ENCODE results near the gene KRABD2.
A peak's percentile ranks its signal among the peaks of the same experiment; 100 is the strongest.

Gene KRABD2

DNA sequence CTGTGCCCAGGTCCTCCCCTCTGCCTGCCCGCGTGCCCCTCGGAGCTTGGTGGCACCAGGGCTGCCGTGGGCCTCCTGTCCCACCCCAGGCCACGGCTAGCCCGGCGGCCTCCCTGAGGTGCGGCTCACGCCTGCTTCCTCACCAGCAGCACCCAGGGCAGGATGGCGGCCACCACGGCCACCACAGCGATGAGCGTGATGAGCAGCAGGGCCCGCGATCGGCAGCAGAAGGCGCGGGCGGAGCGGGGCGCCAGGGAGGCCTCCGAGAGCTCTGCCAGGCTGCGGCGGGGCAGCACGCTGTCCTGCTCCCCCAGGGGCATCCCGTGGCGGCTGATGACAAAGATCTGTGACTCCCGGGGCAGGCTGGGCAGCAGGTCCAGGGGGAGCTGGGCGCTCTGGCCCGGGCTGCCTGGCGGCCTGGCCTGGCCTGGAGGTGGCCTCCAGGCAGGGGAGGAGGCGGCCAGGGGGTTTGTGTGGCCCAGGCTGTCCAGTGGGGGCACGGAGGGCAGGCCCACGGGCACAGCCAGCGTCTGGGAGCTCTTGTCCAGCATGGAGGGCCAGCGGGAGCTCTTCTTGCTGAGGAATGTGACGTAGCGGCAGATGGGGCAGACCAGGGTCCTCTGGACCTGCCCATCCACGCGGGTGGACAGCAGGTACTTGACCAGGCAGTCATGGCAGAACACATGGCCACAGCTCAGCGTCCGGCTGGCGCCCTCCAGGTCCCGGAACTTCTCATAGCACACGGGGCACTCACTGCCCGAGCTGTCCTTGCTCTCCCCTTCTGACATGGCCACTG, 16.4 kb upstream of the KRABD2 start:
- no peak for DNase-seq (ENCODE audit: low read depth)
- TF ChIP-seq, protein P1, sequence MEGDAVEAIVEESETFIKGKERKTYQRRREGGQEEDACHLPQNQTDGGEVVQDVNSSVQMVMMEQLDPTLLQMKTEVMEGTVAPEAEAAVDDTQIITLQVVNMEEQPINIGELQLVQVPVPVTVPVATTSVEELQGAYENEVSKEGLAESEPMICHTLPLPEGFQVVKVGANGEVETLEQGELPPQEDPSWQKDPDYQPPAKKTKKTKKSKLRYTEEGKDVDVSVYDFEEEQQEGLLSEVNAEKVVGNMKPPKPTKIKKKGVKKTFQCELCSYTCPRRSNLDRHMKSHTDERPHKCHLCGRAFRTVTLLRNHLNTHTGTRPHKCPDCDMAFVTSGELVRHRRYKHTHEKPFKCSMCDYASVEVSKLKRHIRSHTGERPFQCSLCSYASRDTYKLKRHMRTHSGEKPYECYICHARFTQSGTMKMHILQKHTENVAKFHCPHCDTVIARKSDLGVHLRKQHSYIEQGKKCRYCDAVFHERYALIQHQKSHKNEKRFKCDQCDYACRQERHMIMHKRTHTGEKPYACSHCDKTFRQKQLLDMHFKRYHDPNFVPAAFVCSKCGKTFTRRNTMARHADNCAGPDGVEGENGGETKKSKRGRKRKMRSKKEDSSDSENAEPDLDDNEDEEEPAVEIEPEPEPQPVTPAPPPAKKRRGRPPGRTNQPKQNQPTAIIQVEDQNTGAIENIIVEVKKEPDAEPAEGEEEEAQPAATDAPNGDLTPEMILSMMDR (IDR thresholded peaks at IDR 0.05; ENCODE audit: insufficient read depth, low read depth, low read length, missing control alignments) = no peak
- H3K4me3 ChIP-seq (ENCODE audit: low read length) = no peak overlapping the region

GRCh38 chr17:8392274-8392673, 15.8 kb upstream of the KRABD2 start:
- no peak for DNase-seq (ENCODE audit: low read depth)
- H3K4me3 ChIP-seq (ENCODE audit: low read length) = no peak overlapping the region
- TF ChIP-seq, protein P1 (IDR thresholded peaks at IDR 0.05; ENCODE audit: insufficient read depth, low read depth, low read length, missing control alignments) = no peak

DNA sequence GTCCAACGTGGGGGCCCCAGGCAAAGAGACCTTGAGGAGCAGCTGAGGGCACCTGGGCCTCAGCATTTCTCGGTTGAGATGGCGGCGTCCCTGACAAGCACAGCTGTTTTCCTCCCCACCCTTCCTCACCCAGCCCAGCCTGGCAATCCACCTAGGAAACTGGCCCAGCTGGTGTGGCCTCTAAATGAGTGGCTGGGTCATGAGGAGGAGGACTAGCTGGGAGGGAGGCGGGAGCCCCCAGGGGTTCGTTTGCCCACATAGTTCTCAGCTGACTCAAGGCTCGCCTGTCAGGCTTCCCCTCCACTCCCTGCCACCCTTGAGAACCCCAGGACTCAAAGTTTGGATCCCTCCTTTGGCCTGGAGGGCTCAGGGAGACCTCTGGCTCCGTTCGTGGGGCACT, 15.2 kb upstream of the KRABD2 start:
- DNase-seq (ENCODE audit: low read depth) = peak; percentile 91
- TF ChIP-seq, protein P1 (IDR thresholded peaks at IDR 0.05; ENCODE audit: insufficient read depth, low read depth, low read length, missing control alignments) = no peak
- H3K4me3 ChIP-seq (ENCODE audit: low read length) = no peak overlapping the region

- DNase-seq (ENCODE audit: low read depth) = peak; percentile 37
- TF ChIP-seq, protein P1 (IDR thresholded peaks at IDR 0.05; ENCODE audit: insufficient read depth, low read depth, low read length, missing control alignments) = no peak
These were observed 11.6 kb upstream of the KRABD2 start for GRCh38 chr17:8387914-8388651.

DNA sequence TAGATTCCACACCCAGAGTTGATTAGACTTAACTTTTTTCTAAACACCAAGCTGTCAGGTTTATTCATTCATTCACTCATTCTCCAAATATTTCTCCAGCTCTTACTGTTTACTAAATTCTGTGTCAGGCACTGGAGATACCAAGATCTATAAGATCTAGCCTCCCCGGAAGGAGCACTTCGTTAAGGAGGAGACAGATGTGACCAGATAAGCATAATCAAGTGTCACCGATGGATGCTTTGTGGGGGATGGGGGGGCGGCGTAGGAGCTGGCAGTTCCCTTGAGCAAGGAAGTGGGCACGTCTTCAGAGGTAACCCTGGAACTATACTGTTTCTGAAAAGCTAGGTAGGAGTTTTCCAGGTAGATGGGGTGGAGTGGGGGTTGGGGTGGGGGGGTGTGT, 10.3 kb upstream of the KRABD2 start:
- TF ChIP-seq, protein P1 (IDR thresholded peaks at IDR 0.05; ENCODE audit: insufficient read depth, low read depth, low read length, missing control alignments) = no peak
- DNase-seq (ENCODE audit: low read depth) = no peak
- no peak overlapping the region for H3K4me3 ChIP-seq (ENCODE audit: low read length)

More at GRCh38 chr17:8387914-8388651, 11.6 kb upstream of the KRABD2 start:
- H3K4me3 ChIP-seq (ENCODE audit: low read length) = no peak overlapping the region

- DNase-seq (ENCODE audit: low read depth) = peak; percentile 73
- TF ChIP-seq, protein P1 (IDR thresholded peaks at IDR 0.05; ENCODE audit: insufficient read depth, low read depth, low read length, missing control alignments) = no peak
- no peak overlapping the region for H3K4me3 ChIP-seq (ENCODE audit: low read length)
These were observed 8.4 kb upstream of the KRABD2 start for GRCh38 chr17:8384801-8385378.
